NK-92 (cell line): Measurements from ENCODE around the gene SRD5A2.

ENCODE experiments used
- DNase-seq: peaks from one replicate; lab custom pipeline; 2025; ENCODE audit not compliant: unreplicated experiment; lab: John Stamatoyannopoulos, UW

The SRD5A2 gene

DNA sequence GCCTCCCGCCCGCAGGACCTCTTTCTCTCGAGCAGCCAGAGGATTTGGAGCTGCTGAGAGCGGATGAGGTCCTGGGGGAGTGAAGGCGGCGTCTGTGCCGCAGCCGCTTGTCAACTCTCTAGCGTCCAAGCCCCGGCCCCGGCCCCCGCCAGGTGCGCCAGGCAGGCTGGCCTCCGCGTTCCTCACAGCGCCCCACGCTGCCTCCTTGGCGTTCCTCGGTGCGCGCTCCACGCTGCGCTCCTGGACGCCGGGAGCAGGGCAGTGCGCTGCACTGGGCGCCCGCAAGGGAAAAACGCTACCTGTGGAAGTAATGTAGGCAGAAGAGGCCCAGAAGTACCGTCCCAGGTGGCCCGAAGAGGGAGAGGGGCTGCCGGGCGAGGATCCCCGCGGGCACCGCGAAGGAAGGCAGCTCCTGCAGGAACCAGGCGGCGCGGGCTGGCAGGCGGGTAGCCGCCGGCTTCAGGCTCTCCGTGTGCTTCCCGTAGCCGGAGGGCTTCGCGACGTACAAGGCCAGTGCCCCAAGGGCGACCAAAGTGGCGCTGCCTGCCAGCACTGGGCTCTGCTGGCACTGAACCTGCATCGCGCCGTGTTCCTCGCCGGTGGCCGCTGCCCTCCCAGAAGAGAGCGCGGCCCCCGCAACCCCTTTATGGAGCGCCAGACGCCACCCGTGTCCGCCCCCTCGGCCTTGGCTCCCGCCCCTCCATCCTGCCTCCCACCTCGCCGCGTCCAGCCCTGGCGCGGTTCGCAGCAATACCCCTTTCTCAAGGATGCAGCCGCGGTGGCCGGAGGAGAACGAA, at the start of gene SRD5A2:
TSS of gene SRD5A2 (minus strand) at position 618 of the 797 bp plus-strand sequence. CDS start at position 580, 38 bp downstream.
- no peak for DNase-seq

DNA sequence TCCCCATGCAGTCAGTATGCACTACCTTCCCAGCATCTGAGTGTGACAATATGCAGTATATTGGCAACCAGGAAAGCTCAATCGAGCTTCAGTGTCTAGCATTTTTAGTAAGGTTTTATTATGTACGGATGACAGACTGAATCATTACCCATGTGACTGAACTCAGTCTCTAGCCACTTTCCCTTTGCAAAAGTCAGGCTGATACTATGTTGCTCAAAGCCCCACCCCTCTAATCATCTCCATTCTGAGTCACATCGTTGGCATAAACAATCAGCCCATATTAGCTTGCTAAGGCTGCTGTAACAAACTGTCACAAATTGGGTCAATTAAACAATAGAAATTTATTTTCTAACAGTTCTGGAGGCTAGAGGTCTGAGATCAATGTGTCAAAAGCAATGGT, 25.8 kb upstream of the SRD5A2 start:
- DNase-seq, result no peak

- no peak for DNase-seq
Observed at GRCh38 chr2:31598694-31599093, 18.0 kb upstream of the SRD5A2 start.

DNA sequence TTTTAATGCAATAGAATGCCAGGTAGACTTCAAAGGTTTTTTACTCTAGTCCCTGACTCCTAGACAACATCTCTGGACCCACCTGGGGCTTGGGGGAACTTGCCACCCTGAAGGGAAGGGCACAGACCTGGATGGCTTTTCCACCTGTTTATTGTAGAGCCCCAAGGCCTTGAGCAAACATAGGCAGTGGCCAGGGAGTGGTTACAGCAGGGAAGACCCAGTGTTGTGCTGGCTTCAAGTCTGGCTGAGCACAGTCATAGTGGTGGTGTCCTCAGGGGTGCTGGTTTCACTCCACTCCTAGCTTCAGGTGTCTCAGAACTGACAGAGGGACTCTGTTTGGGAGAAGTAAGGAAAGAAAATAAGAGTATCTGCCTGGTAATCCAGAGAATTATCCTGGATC, 5.5 kb upstream of the SRD5A2 start:
- no peak for DNase-seq

- no peak for DNase-seq
Observed at GRCh38 chr2:31581124-31581795, 522 bp upstream of the SRD5A2 start.

DNA sequence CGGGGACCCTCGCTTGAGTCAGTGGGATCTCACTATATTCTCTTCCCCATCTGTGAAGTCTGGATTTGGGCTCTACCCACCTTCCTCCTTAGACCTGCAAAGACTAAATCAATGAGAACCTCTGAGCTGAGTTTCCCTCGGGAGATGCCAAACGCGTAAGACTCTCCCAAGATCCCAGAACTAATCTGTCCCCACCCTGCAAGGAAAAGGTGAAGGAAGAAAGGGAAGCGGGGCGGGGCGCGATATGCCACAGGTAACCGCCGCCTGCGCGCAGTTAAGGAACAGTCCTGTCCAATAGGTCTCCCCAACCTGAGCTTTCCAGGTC, 780 bp downstream of the SRD5A2 start:
- DNase-seq, result no peak

GRCh38 chr2:31578316-31578715, 2.4 kb downstream of the SRD5A2 start:
- DNase-seq, result no peak

DNA sequence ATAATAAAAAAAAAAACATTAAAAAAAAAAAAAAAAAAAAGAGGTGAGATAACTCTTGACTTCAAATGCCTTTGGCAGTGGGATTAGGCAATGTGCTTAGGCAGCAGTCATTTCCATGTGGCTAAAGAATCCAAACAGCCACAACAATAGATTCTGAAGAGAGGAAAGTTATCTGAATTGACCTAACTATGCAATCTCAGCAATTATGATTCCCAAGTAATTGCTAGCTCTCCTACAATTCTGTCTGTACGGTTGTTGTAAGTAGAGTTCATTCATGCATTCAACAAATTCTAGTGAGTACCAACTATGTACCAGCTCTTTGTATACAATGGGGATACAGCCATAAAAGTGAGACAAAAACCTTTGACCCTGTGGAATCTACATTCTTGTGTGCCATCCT, 3.6 kb downstream of the SRD5A2 start:
- DNase-seq, result no peak

- DNase-seq, result no peak
Observed at GRCh38 chr2:31568585-31569201, 12.0 kb downstream of the SRD5A2 start.

DNA sequence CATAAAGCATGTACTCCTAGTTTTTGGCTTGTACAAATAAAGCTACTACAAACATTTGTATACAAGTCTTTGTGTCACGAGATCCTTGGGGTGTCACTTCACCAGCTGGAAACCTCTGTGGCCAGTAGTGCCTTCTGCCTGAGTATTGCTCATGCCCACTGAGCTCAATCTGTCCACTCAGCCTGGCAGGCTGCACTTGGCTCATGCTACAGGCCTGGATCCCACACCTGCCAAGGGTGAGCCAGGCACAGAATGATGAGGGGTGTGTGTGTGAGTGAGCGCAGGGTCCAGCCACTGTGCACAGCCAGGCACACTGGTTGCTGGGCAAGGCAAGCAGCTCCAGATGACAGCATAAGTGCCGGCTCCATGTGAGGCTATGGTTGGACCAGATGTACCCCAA, 13.1 kb downstream of the SRD5A2 start:
- no peak for DNase-seq

DNA sequence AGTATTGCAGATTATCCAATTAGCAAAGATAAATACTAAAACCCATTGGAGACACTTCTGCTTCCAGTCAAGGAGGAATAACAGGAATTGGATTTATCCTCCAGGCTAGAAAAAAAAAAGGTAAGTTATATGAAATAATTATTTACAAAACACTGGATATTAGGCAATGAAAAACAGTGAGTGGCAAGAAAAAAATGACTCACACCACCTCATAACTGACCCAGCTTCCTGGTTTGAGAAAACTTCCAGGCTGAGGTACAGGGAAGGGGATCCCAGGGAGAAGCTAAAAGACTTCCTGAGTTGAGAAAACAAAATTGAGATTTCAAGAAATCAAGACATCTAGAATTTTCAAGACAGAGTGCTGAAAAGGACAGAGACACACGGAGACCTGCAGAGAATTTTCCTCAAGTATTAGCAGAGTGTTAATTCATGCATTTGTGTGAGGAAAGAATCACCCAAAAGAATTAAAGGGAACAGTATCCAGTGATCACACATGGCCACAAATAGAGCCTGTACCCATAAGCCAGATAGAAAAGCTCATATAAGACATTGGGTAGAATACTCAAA, 17.4 kb downstream of the SRD5A2 start:
- DNase-seq, result no peak

DNA sequence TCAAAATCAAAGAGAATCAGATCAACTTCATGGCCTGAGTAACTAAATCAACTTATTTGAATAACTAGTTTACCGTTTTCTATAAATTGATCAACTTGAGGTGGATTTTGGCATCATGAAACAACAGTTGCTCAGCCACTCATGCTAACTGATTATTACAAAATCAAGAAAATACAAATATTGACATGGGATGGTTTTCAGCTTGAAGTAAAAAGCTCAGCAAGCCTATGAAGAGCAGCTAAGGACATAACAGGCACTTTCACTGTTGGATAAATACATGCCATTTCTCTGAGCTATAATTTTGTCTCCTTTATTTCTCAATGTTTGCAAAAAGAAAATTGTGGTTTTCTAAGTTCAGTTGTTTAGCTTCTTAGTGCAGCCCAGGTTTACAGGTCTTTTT, 18.9 kb downstream of the SRD5A2 start:
- no peak for DNase-seq

- no peak for DNase-seq
Observed at GRCh38 chr2:31558401-31559295, 22.1 kb downstream of the SRD5A2 start.

GRCh38 chr2:31556940-31557339, 23.8 kb downstream of the SRD5A2 start:
- DNase-seq, result no peak

DNA sequence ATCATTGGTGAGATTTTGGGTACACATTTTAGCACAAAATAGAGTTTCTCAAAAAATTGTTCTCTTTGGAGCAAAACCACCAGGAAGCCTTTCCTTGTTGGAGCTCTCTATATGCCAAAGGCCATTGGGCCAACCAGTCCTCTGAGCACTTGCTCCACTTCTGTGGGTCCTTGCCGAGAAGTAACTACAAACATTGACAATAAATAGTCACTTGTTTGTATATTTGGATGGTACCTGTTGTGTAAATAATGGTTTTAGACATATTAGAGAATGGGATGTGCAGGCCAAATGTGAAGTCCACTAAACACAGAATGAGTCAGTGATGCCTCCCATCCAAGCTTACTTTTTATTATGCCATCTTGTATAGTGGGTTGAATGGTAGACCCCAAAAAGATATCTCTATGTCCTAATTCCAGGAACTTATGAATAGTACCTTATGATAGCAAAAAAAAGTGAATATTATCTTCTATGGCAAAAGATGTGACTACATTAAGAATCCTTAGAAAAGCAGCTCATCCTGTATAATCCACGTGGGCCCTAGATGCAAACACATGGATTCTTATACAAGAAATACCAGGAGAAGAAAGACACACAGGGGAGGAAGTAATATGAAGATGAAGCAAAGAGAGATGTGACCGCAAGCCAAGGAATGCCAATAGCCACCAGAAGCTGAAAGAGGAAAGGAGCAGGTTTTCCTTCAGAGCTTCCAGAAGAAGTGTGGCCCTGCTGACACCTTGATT, 24.6 kb downstream of the SRD5A2 start:
- no peak for DNase-seq

GRCh38 chr2:31553362-31553761, 27.4 kb downstream of the SRD5A2 start:
- DNase-seq, result no peak

DNA sequence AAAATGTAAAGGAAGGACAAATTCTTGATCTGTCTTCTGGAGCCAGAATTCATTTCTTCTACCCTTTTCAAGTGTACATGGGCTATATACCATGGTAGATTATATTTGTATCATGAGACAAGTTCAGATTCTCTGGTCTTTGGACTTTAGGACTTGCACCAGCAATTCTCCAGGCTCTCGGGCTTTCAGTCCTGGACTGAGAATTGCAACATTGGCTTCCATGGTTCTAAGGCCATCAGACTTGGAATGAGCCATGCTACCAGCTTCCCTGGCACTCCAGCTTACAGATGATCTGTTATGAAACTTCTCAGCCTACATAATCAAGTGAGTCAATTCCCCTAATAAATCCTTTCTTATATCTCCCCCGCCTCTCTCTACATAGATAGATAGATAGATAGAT, 33.3 kb downstream of the SRD5A2 start:
- DNase-seq, result no peak

- no peak for DNase-seq
Observed at GRCh38 chr2:31541853-31542252, 38.9 kb downstream of the SRD5A2 start.

DNA sequence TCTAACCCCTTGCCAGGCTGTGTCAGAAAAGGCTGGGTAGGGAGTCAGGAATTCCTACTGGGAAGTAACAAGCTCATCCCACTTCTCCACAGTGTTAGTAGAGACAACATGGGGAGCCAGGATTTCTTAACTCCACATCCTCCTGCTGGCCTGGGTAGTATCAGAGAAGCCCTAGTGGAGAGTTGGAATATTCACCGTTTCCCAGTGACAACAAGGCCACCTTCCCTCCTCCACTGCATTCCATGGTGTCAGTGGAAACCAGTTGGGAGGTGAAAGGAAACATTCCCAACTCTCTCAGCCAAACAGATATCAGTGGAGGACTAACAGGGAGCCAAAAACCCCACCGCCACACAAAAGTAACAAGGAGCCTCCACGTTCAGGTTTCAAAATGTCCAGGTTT, 41.2 kb downstream of the SRD5A2 start:
- no peak for DNase-seq

DNA sequence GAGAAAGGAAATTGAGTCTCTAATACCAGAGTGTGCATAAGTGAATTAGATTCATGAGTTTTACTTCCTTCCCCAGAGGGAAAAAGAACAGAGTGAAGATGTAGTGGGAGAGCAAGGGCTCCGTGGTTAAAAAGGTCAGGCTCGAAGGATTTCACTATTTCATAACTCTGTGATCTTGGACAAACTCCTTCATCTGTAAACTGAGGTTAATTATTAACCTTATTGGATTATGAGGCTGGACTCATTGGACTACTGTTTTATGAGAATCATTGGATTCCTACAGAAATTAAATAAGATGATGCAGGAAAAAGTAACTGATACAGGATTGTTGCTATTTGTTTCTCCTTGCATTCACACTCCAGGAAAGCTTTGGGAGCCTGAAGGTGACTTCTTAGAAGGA, 45.0 kb downstream of the SRD5A2 start:
- no peak for DNase-seq
